ENCODE results near the gene MED29. TPM values are rescaled to one million over a fixed set of nuclear protein-coding genes. Genes with fewer than 3 reads are reported as not detected.

The MED29 gene
- total RNA-seq, 4 donors from 2014 or later: 25.5 to 48.1 (median 37.7) TPM

DNA sequence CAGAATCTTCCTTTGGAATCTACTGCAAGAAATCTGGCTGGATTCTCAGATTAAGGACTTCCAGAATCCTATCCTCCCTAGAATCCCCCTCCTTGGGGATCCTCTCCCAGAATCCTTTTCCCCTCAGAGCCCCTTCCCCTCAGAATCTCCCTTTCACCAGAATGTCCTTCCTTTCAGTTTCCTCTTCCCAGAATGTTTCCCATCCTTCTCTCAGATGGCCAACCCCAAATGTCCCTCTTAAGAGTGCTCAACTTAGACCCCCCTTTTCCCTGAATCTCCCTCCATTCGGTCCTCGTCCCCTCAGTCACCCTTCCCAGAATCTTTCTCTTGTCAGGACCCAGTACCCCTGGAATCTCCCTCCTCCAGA, 45.2 kb downstream of the MED29 start:
- Histone ChIP-seq H3K4me1 (peaks cover 22 to 28% of the 10 kb centered on the region in 2 donors), H3K27ac (peak overlapping the region; percentile 84 to 95 (median 90)), H3K36me3 (peaks cover 4 to 32% of the 10 kb centered on the region in 2 donors), H3K27me3 (no peaks in the 10 kb centered on the region), H3K4me3 (peak overlapping the region; percentile 56 to 99 (median 91)), H3K9me3 (no peaks in the 10 kb centered on the region)
- TF ChIP-seq POLR2A (IDR thresholded peaks at IDR 0.05): no peak
- TF ChIP-seq, protein P1, sequence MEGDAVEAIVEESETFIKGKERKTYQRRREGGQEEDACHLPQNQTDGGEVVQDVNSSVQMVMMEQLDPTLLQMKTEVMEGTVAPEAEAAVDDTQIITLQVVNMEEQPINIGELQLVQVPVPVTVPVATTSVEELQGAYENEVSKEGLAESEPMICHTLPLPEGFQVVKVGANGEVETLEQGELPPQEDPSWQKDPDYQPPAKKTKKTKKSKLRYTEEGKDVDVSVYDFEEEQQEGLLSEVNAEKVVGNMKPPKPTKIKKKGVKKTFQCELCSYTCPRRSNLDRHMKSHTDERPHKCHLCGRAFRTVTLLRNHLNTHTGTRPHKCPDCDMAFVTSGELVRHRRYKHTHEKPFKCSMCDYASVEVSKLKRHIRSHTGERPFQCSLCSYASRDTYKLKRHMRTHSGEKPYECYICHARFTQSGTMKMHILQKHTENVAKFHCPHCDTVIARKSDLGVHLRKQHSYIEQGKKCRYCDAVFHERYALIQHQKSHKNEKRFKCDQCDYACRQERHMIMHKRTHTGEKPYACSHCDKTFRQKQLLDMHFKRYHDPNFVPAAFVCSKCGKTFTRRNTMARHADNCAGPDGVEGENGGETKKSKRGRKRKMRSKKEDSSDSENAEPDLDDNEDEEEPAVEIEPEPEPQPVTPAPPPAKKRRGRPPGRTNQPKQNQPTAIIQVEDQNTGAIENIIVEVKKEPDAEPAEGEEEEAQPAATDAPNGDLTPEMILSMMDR (IDR thresholded peaks at IDR 0.05 in 4 of 5, conservative IDR thresholded peaks at IDR 0.05 in 1 of 5): no peak
- intact Hi-C loops (cut with DNase I; ENCODE audit: low total_unique reads): loop anchor here (1.0 to 2.0 kb wide), 2 partner anchors 9 to 96 kb away; partner anchors contain the start of genes EID2B and SUPT5H
- in situ Hi-C loops (cut with MboI; ENCODE audit: low sequenced_read_pairs in 4 of 4): loop anchor here in 2 of 4 donors (5.0 to 25.0 kb wide), 3 partner anchors 96 to 401 kb away; partner anchors contain the start of genes DYRK1B (in 2 of the 2), EID2B (in 2 of the 2), FBL (in 2 of the 2) and EID2 (in 1 of the 2)
- no peak for DNase-seq
- ATAC-seq: peak in 1 of 2 donors; percentile 8

DNA sequence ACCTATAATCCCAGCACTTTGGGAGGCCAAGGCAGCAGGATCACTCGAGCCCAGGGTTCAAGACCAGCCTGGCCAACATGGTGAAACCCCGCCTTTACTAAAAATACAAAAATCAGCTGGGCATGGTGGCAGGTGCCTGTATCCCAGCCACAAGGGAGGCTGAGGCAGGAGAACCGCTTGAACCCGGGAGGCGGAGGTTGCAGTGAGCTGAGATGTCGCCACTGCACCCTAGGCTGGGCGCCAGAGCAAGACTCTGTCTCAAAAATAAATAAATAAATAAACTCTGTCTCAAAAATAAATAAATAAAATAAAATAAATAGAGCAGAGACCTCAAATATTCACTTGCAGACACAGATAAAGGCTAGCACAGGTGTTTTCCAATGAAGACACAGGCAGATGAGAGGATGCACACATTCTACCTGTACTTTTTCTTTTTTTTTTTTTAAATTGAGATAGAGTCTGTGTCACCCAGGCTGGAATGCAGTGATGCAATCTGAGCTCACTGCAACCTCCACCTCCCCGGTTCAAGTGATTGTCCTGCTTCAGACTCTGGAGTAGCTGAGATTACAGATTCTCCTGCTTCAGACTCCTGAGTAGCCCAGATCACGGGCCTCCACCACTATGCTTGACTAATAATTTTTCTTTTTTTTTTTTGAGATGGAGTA, 47.2 kb downstream of the MED29 start:
- H3K27me3 ChIP-seq: no peaks in the 10 kb centered on the region
- intact Hi-C loops (cut with DNase I; ENCODE audit: low total_unique reads): no loop called here
- no peak for ATAC-seq
- H3K4me1 ChIP-seq: peaks cover 22 to 28% of the 10 kb centered on the region in 2 donors
- TF ChIP-seq POLR2A (IDR thresholded peaks at IDR 0.05): no peak
- TF ChIP-seq, protein P1 (IDR thresholded peaks at IDR 0.05 in 4 of 5, conservative IDR thresholded peaks at IDR 0.05 in 1 of 5): no peak
- H3K9me3 ChIP-seq: no peaks in the 10 kb centered on the region
- DNase-seq: no peak
- no peak overlapping the region for H3K27ac ChIP-seq
- H3K4me3 ChIP-seq: no peak overlapping the region
- H3K36me3 ChIP-seq: peaks cover 0 to 13% of the 10 kb centered on the region in 2 donors
- in situ Hi-C loops (cut with MboI; ENCODE audit: low sequenced_read_pairs in 4 of 4): loop anchor here in 2 of 4 donors (5.0 to 25.0 kb wide), 3 partner anchors 94 to 399 kb away; partner anchors contain the start of genes DYRK1B (in 2 of the 2), EID2B (in 2 of the 2), FBL (in 2 of the 2) and EID2 (in 1 of the 2)

DNA sequence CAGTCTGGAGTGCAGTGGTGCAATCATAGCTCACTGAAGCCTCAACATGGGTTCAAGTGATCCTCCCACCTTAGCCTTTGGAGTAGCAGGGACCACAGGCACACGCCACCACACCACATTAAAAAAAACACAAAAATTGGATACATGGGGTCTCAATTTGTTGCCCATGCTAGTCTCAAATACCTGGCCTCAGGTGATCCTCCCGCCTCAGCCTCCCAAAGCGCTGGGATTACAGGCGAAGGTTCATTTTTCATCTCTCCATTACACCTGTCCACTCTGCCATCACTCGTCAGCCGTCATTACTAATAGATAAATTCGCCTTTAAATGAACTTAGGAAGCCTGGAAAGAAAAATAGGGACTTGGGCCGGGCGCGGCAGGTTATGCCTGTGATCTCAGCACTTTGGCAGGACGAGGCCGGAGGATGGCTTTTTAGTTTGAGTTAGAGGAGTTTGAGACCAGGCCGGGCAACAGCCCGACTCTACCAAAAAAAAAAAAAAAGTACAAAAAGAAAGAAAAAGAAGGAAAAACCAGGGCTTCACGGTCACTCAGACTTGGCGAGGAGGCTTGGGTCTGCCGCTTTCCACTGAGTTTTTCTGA, 53.5 kb downstream of the MED29 start:
- in situ Hi-C loops (cut with MboI; ENCODE audit: low sequenced_read_pairs in 4 of 4) (loop anchor here in 2 of 4 donors (25.0 kb wide), 2 partner anchors 93 to 393 kb away; partner anchors contain the start of genes DYRK1B (in 2 of the 2), FBL (in 2 of the 2), EID2 (in 1 of the 2) and EID2B (in 1 of the 2)), intact Hi-C loops (cut with DNase I; ENCODE audit: low total_unique reads) (loop anchor here (1.0 to 10.0 kb wide), 6 partner anchors 8 to 230 kb away; partner anchors contain the start of genes PLEKHG2 and SAMD4B)
- DNase-seq (no peak), ATAC-seq (no peak)
- H3K4me3 ChIP-seq: peak overlapping the region; percentile 74 to 99 (median 86)
- H3K27ac ChIP-seq: peak overlapping the region; percentile 89 to 98 (median 94)
- H3K4me1 ChIP-seq: peaks cover 14 to 29% of the 10 kb centered on the region in 2 donors
- H3K36me3 ChIP-seq: peaks cover 0 to 4% of the 10 kb centered on the region in 2 donors
- no peaks in the 10 kb centered on the region for H3K9me3 ChIP-seq
- TF ChIP-seq, protein P1 (IDR thresholded peaks at IDR 0.05 in 4 of 5, conservative IDR thresholded peaks at IDR 0.05 in 1 of 5): no peak
- TF ChIP-seq POLR2A (IDR thresholded peaks at IDR 0.05): no peak
- H3K27me3 ChIP-seq: no peaks in the 10 kb centered on the region

DNA sequence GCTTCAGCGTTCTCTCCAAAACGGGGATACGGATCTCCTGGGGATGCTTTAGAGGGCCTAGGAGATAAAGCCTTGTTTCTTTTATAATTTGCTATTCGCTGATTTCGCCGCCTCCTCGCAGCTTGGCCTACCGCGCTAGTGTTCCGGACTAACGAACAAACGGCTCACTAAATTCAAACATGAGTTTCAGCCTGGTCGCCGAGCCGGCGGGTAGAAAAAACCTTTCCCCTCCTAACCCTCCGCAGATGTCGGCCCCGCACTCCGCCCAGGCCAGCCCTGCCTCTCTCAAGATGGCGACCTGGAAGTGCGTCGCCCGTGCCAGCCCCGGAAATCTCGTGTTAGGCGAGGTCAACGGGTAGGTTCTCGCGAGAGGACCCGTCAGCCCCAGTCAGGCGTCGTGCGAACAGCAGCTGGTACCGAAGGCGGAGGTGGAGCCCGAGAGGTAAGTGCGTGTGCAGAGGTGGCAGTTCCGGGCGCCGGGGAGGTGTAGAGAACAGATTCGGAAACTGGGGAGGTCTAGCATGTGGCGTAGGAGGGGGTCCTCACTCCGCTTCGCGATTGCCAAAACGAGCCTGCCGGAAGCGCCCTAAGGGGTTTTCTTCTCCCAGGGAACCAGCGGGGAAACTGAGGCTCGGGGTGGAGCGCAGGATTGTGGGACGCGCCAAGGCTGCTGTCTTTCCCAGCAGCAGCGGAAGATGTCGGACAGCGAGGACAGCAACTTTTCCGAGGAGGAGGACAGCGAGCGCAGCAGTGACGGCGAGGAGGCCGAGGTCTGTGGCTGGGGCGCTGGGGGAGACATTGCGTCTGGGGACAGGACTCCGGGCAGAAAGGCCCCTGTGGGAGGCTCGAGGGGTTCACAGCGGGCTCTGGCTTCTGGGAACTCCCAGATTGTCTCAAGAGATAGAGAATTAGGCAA, 54.3 kb downstream of the MED29 start, which contains the start of gene SUPT5H:
Gene SUPT5H (plus strand): TSS at position 387 of the 916 bp plus-strand sequence. CDS start 309 bp downstream, at position 696.
- intact Hi-C loops (cut with DNase I; ENCODE audit: low total_unique reads): loop anchor here (1.0 to 10.0 kb wide), 6 partner anchors 9 to 229 kb away; partner anchors contain the start of genes PLEKHG2 and SAMD4B
- peaks cover 14 to 27% of the 10 kb centered on the region in 2 donors for H3K4me1 ChIP-seq
- in situ Hi-C loops (cut with MboI; ENCODE audit: low sequenced_read_pairs in 4 of 4): loop anchor here in 2 of 4 donors (25.0 kb wide), 2 partner anchors 92 to 392 kb away; partner anchors contain the start of genes DYRK1B (in 2 of the 2), FBL (in 2 of the 2), EID2 (in 1 of the 2) and EID2B (in 1 of the 2)
- no peaks in the 10 kb centered on the region for H3K9me3 ChIP-seq
- H3K36me3 ChIP-seq: peaks cover 0 to 4% of the 10 kb centered on the region in 2 donors
- ATAC-seq (peak; percentile 96 to 99), DNase-seq (peak; percentile 96 to 97)
- peak; percentile 89 to 95 for TF ChIP-seq POLR2A (IDR thresholded peaks at IDR 0.05)
- TF ChIP-seq, protein P1 (IDR thresholded peaks at IDR 0.05 in 4 of 5, conservative IDR thresholded peaks at IDR 0.05 in 1 of 5): no peak
- H3K27me3 ChIP-seq: no peaks in the 10 kb centered on the region
- peak within 1 kb of the TSS; percentile 89 to 98 (median 94) for H3K27ac ChIP-seq
- peak within 1 kb of the TSS; percentile 74 to 99 (median 86) for H3K4me3 ChIP-seq

All from gastrocnemius medialis (tissue), 4 donors.